ENCODE measurements around the gene ZNF618. TPM values are rescaled to one million over a fixed set of nuclear protein-coding genes. Genes with fewer than 3 reads are reported as not detected.

The ZNF618 gene
- polyA plus RNA-seq, 3 donors: 0.53 to 1.9 (median 0.78) TPM

- no peak for TF ChIP-seq CTCF (IDR thresholded peaks at IDR 0.05)
- H3K36me3 Mint-ChIP-seq: peaks cover 0 to 6% of the 10 kb centered on the region in 2 donors
- Histone ChIP-seq H3K9ac (ENCODE audit: insufficient read depth, low read length, poor library complexity, severe bottlenecking) (no peak overlapping the region), H3K36me3 (replicated peaks in 1 of 2; ENCODE audit: control insufficient read depth in 1 of 2, insufficient read depth in 2 of 2, low read length in 2 of 2) (no peaks in the 10 kb centered on the region), H3K27me3 (ENCODE audit: control insufficient read depth in 2 of 2, insufficient read depth in 2 of 2, low read length in 2 of 2) (no peaks in the 10 kb centered on the region), H4K20me1 (ENCODE audit: insufficient read depth, low read length) (no peaks in the 10 kb centered on the region), H3K4me2 (replicated peaks; ENCODE audit: extremely low read depth, low read length, poor library complexity, severe bottlenecking) (no peak overlapping the region), H3K4me3 (replicated peaks in 1 of 3; ENCODE audit: low read depth in 2 of 3, low read length in 3 of 3) (no peak overlapping the region), H3K27ac (ENCODE audit: low read depth in 1 of 2, low read length in 2 of 2) (no peak overlapping the region), H2AFZ (ENCODE audit: insufficient read depth, low read depth, low read length, poor library complexity, severe bottlenecking) (no peak overlapping the region), H3K9me3 (replicated peaks in 1 of 2; ENCODE audit: control insufficient read depth in 1 of 2, insufficient read depth in 1 of 2, low read length in 2 of 2) (peaks cover 6 to 20% of the 10 kb centered on the region in 2 donors), H3K4me1 (ENCODE audit: control insufficient read depth in 1 of 2, insufficient read depth in 2 of 2, low read length in 2 of 2) (no peaks in the 10 kb centered on the region), H3K79me2 (ENCODE audit: insufficient read depth, low read length) (no peaks in the 10 kb centered on the region)
- WGBS (ENCODE audit: insufficient coverage): 96% methylated on average over 5 of the region's 5 CpGs
- DNase-seq: no peak
- H3K27me3 Mint-ChIP-seq (ENCODE audit: low read depth in 3 of 3): peaks cover 0 to 1% (median 1%) of the 10 kb centered on the region in 3 donors
- H3K9me3 Mint-ChIP-seq: peaks cover 13 to 32% (median 18%) of the 10 kb centered on the region in 7 donors
- no peaks in the 10 kb centered on the region for H3K4me1 Mint-ChIP-seq
- no peak overlapping the region for H3K4me3 Mint-ChIP-seq
- intact Hi-C loops (cut with micrococcal nuclease): loop anchor here in 1 of 2 donors (10.0 kb wide), 1 partner anchor 74 kb away; no protein-coding TSS in a partner anchor
- no peak overlapping the region for H3K27ac Mint-ChIP-seq
These were observed 54.3 kb downstream of the ZNF618 start for GRCh38 chr9:113930390-113930783.

- no peak for DNase-seq
These were observed 55.0 kb downstream of the ZNF618 start for GRCh38 chr9:113931140-113931539.

More at GRCh38 chr9:113931140-113931539, 55.0 kb downstream of the ZNF618 start:
- no peak for TF ChIP-seq CTCF (IDR thresholded peaks at IDR 0.05)
- intact Hi-C loops (cut with micrococcal nuclease): loop anchor here in 1 of 2 donors (10.0 kb wide), 1 partner anchor 74 kb away; no protein-coding TSS in a partner anchor
- Mint-ChIP-seq H3K9me3 (peaks cover 9 to 27% (median 16%) of the 10 kb centered on the region in 7 donors), H3K27ac (no peak overlapping the region), H3K4me3 (no peak overlapping the region), H3K36me3 (peaks cover 0 to 6% of the 10 kb centered on the region in 2 donors), H3K4me1 (no peaks in the 10 kb centered on the region), H3K27me3 (ENCODE audit: low read depth in 3 of 3) (peaks cover 0 to 1% (median 1%) of the 10 kb centered on the region in 3 donors)
- Histone ChIP-seq H3K9ac (ENCODE audit: insufficient read depth, low read length, poor library complexity, severe bottlenecking) (no peak overlapping the region), H2AFZ (ENCODE audit: insufficient read depth, low read depth, low read length, poor library complexity, severe bottlenecking) (no peak overlapping the region), H3K9me3 (replicated peaks in 1 of 2; ENCODE audit: control insufficient read depth in 1 of 2, insufficient read depth in 1 of 2, low read length in 2 of 2) (peaks cover 6 to 20% of the 10 kb centered on the region in 2 donors), H3K27me3 (ENCODE audit: control insufficient read depth in 2 of 2, insufficient read depth in 2 of 2, low read length in 2 of 2) (no peaks in the 10 kb centered on the region), H4K20me1 (ENCODE audit: insufficient read depth, low read length) (no peaks in the 10 kb centered on the region), H3K4me2 (replicated peaks; ENCODE audit: extremely low read depth, low read length, poor library complexity, severe bottlenecking) (no peak overlapping the region), H3K4me3 (replicated peaks in 1 of 3; ENCODE audit: low read depth in 2 of 3, low read length in 3 of 3) (no peak overlapping the region), H3K4me1 (ENCODE audit: control insufficient read depth in 1 of 2, insufficient read depth in 2 of 2, low read length in 2 of 2) (no peaks in the 10 kb centered on the region), H3K79me2 (ENCODE audit: insufficient read depth, low read length) (no peaks in the 10 kb centered on the region), H3K27ac (ENCODE audit: low read depth in 1 of 2, low read length in 2 of 2) (no peak overlapping the region), H3K36me3 (replicated peaks in 1 of 2; ENCODE audit: control insufficient read depth in 1 of 2, insufficient read depth in 2 of 2, low read length in 2 of 2) (no peaks in the 10 kb centered on the region)
- 95% methylated on average over 5 of the region's 5 CpGs for WGBS (ENCODE audit: insufficient coverage)

Data from CD14-positive monocyte (primary cell).